Loucy (cell line): ENCODE data around the gene TRIO.

Experiments
- CTCF ChIP-seq: fragments of 200-600 bp; sonication (generic); conservative IDR thresholded peaks from 2 replicates; pipeline ENCODE4 v1.5.1; 2014; ENCODE audit warnings: mild to moderate bottlenecking, antibody characterized with exemption, low read length
- EZH2phosphoT487 ChIP-seq: fragments of 200-600 bp; IDR thresholded peaks from 2 replicates; pipeline ENCODE4 v1.6.1; 2018; ENCODE audit warnings: antibody characterized with exemption, mild to moderate bottlenecking, moderate library complexity, borderline replicate concordance

DNA sequence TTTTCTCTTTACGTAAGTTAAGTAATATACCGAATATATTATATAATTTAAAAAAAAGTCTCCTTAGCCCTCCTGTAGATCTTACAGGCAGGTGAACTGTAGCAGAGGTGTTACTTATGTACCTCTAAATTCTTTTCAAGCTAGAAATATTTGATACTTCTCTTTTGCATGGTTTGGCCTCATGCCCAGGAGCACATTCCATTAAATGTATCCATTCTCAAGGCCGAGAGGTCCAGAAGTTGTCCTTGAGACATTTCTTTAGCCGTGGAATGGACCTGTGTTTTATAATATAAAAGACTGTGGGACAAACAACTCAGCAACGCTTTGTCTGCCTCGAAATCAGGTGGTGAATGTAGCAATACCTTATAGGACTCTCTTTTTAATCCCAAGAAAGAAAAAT, 184.5 kb downstream of the TRIO start:
- no peak for TF ChIP-seq CTCF
- TF ChIP-seq EZH2phosphoT487, result no peak
